ENCODE measurements around the gene HMGN4.

GRCh38 chr6:26594131-26594498 lies 55.9 kb downstream of the HMGN4 start:
- TF ChIP-seq, protein P1, sequence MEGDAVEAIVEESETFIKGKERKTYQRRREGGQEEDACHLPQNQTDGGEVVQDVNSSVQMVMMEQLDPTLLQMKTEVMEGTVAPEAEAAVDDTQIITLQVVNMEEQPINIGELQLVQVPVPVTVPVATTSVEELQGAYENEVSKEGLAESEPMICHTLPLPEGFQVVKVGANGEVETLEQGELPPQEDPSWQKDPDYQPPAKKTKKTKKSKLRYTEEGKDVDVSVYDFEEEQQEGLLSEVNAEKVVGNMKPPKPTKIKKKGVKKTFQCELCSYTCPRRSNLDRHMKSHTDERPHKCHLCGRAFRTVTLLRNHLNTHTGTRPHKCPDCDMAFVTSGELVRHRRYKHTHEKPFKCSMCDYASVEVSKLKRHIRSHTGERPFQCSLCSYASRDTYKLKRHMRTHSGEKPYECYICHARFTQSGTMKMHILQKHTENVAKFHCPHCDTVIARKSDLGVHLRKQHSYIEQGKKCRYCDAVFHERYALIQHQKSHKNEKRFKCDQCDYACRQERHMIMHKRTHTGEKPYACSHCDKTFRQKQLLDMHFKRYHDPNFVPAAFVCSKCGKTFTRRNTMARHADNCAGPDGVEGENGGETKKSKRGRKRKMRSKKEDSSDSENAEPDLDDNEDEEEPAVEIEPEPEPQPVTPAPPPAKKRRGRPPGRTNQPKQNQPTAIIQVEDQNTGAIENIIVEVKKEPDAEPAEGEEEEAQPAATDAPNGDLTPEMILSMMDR (conservative IDR thresholded peaks at IDR 0.05; ENCODE audit: low read depth, low read length) = no peak
- TF ChIP-seq EZH2phosphoT487 (IDR thresholded peaks at IDR 0.05; ENCODE audit: borderline replicate concordance, low read length) = no peak
